Epithelial cell of proximal tubule (primary cell): Measurements from ENCODE around the gene MBNL3. TPM values are rescaled to one million over a fixed set of nuclear protein-coding genes. Genes with fewer than 3 reads are reported as not detected.

Experiments used
- DNase-seq: peaks from one replicate; pipeline ENCODE4 v3.0.0-alpha.2; 2011; ENCODE audit warnings: low read depth
- H3K4me3 ChIP-seq: 2 replicates; pipeline ENCODE4 v1.5.1; 2011; ENCODE audit warnings: low read depth, mild to moderate bottlenecking, low read length
- CTCF ChIP-seq: conservative IDR thresholded peaks from 2 replicates; pipeline ENCODE4 v1.5.1; 2012; ENCODE audit warnings: low read depth, mild to moderate bottlenecking, low read length
- total RNA-seq: library from RNA; depleted of rRNA; stranded (reverse); fragments of >200 nt; gene quantifications from 2 replicates; pipeline ENCODE4 v1.2.3, GENCODE V29; 2015

MBNL3 gene
- total RNA-seq, 1 donor from 2014 or later = 8.4 TPM

GRCh38 chrX:132444936-132445335, 43.9 kb downstream of the MBNL3 start:
- no peak for DNase-seq
- no peak overlapping the region for H3K4me3 ChIP-seq
- no peak for TF ChIP-seq CTCF

- no peak overlapping the region for H3K4me3 ChIP-seq
- DNase-seq = no peak
- TF ChIP-seq CTCF = no peak
Observed at GRCh38 chrX:132443196-132444135, 45.4 kb downstream of the MBNL3 start.

GRCh38 chrX:132442691-132443090, 46.1 kb downstream of the MBNL3 start:
- DNase-seq = no peak
- no peak for TF ChIP-seq CTCF
- no peak overlapping the region for H3K4me3 ChIP-seq

GRCh38 chrX:132435222-132435621, 53.6 kb downstream of the MBNL3 start:
- TF ChIP-seq CTCF = no peak
- no peak for DNase-seq
- no peak overlapping the region for H3K4me3 ChIP-seq

GRCh38 chrX:132433551-132433950, 55.3 kb downstream of the MBNL3 start:
- H3K4me3 ChIP-seq = no peak overlapping the region
- DNase-seq = no peak
- TF ChIP-seq CTCF = no peak

- no peak overlapping the region for H3K4me3 ChIP-seq
- TF ChIP-seq CTCF = no peak
- DNase-seq = no peak
Observed at GRCh38 chrX:132433001-132433400, 55.8 kb downstream of the MBNL3 start.

GRCh38 chrX:132428896-132429295, 59.9 kb downstream of the MBNL3 start:
- TF ChIP-seq CTCF = no peak
- H3K4me3 ChIP-seq = no peak overlapping the region
- no peak for DNase-seq
